ENCODE measurements around the gene MYLK3. TPM values are rescaled to one million over a fixed set of nuclear protein-coding genes. Genes with fewer than 3 reads are reported as not detected.

The MYLK3 gene
- total RNA-seq, 2 experiments from 2014 or later: 0.33 to 0.54 TPM

Other genes with a start within 250 kb of the MYLK3 start
- 10 to 100 TPM; 39.5 to 41.6 TPM for gene SHCBP1, start 127.0 kb downstream of the MYLK3 start, total RNA-seq
- gene VPS35, start 59.2 kb downstream of the MYLK3 start, total RNA-seq: 100 to 1,000 TPM; 103 to 106 TPM
- gene ORC6, start 58.7 kb downstream of the MYLK3 start, total RNA-seq: 10 to 100 TPM; 60.7 to 62.2 TPM
- 10 to 100 TPM; 16.5 to 17.9 TPM for gene C16orf87, start 82.8 kb upstream of the MYLK3 start, total RNA-seq
- 10 to 100 TPM; 33.2 to 35.8 TPM for gene GPT2, start 136.0 kb upstream of the MYLK3 start, total RNA-seq
- gene DNAJA2, start 225.3 kb upstream of the MYLK3 start, total RNA-seq: 100 to 1,000 TPM; 104 TPM

Data from activated naive CD8-positive, alpha-beta T cell treated with anti-CD3 and anti-CD28 coated beads for 36 hours (primary cell).